Panc1 (cell line): ENCODE data around the gene ELMO1. TPM values are rescaled to one million over a fixed set of nuclear protein-coding genes. Genes with fewer than 3 reads are reported as not detected.

Experiments
- ATAC-seq: fragments of 200-7000 bp; cut with Tn5 transposase; 2 replicates; pipeline ENCODE4 v1.9.1; 2020; ENCODE audit warnings: mild to moderate bottlenecking, moderate library complexity
- BruUV-seq: library from RNA; stranded (reverse); fragments of 400-500 nt; replicated peaks from 2 replicates; lab custom pipeline; 2021; lab: Mats Ljungman, UMichigan
- CTCF ChIA-PET: fragments of 300-600 bp; sonication (Branson Sonifier 250); formaldehyde crosslinking; loops from one replicate; lab custom pipeline; 2022; ENCODE audit warnings: antibody characterized with exemption; lab: Charles Lee
- POLR2A ChIA-PET: fragments of 300-600 bp; sonication (Branson Sonifier 250); formaldehyde crosslinking; loops from one replicate; lab custom pipeline; 2022; ENCODE audit warnings: antibody characterized with exemption; lab: Charles Lee
- DNase-seq: peaks from one replicate; pipeline ENCODE4 v3.0.0-alpha.2; 2010; ENCODE audit warnings: low read depth, low spot score
- H3K27ac ChIP-seq: 2 replicates; pipeline ENCODE4 v1.5.1; 2011; ENCODE audit warnings: mild to moderate bottlenecking, low read length, inconsistent platforms
- H3K27me3 ChIP-seq: fragments of 200-500 bp; sonication (Bioruptor generic); 2 replicates; pipeline ENCODE4 v1.6.0; 2014; ENCODE audit warnings: low read length, inconsistent platforms; ENCODE audit not compliant: control insufficient read depth, insufficient read depth
- H3K36me3 ChIP-seq: fragments of 200-500 bp; sonication (Bioruptor generic); 2 replicates; pipeline ENCODE4 v1.5.1; 2014; ENCODE audit warnings: inconsistent platforms, mild to moderate bottlenecking, low read length, moderate library complexity; ENCODE audit not compliant: control insufficient read depth, insufficient read depth
- H3K4me1 ChIP-seq: 2 replicates; pipeline ENCODE4 v1.5.1; 2011; ENCODE audit warnings: inconsistent platforms, mild to moderate bottlenecking, low read length, moderate library complexity; ENCODE audit not compliant: control insufficient read depth, insufficient read depth
- H3K4me3 ChIP-seq, 2 experiments: 2 replicates each; pipeline ENCODE4 v1.5.1; 2011 to 2012; ENCODE audit warnings: low read depth in 2 of 2, low read length in 2 of 2, mild to moderate bottlenecking in 2 of 2, inconsistent platforms in 1 of 2, moderate library complexity in 1 of 2
- H3K9me3 ChIP-seq: fragments of 200-500 bp; sonication (Bioruptor generic); 2 replicates; pipeline ENCODE4 v1.5.1; 2014; ENCODE audit warnings: low read depth, mild to moderate bottlenecking, inconsistent platforms, low read length, moderate library complexity; ENCODE audit not compliant: control insufficient read depth, insufficient read depth
- CTCF ChIP-seq: fragments of 450-650 bp; IDR thresholded peaks from 2 replicates; pipeline ENCODE4 v1.5.1; 2017; ENCODE audit warnings: mild to moderate bottlenecking
- POLR2AphosphoS5 ChIP-seq: IDR thresholded peaks from 2 replicates; pipeline ENCODE4 v1.6.1; 2012; ENCODE audit warnings: mild to moderate bottlenecking, low read depth, low read length, moderate library complexity
- REST ChIP-seq, 2 experiments: IDR thresholded peaks; 2 replicates each; pipeline ENCODE4 v1.6.1; 2011 to 2012; ENCODE audit warnings: low read depth in 2 of 2, control low read depth in 1 of 2, low read length in 1 of 2, mild to moderate bottlenecking in 1 of 2, moderate library complexity in 1 of 2; ENCODE audit not compliant: insufficient read depth in 1 of 2
- SIN3A ChIP-seq: IDR thresholded peaks from 2 replicates; pipeline ENCODE4 v1.6.1; 2012; ENCODE audit warnings: low read depth, mild to moderate bottlenecking, low read length, moderate library complexity, borderline replicate concordance; ENCODE audit not compliant: insufficient read depth
- TCF7L2 ChIP-seq: IDR thresholded peaks from 2 replicates; pipeline ENCODE4 v1.6.1; 2011; ENCODE audit warnings: mild to moderate bottlenecking, low read depth, low read length, inconsistent platforms
- in situ Hi-C: cut with HindIII; loops from 2 replicates; pipeline ENCODE4 v1.10.0; 2016; ENCODE audit warnings: low sequenced_read_pairs, low pct_unique_long_range_greater_than_20kb
- intact Hi-C: fragments of 100-400 bp; cut with micrococcal nuclease; formaldehyde crosslinking; loops from one replicate; pipeline ENCODE4 v1.10.0; 2022; ENCODE audit not compliant: unreplicated experiment
- total RNA-seq: library from RNA; stranded (reverse); gene quantifications from one replicate; pipeline ENCODE4 v1.2.1, GENCODE V29; 2021; ENCODE audit not compliant: unreplicated experiment

Gene ELMO1
- total RNA-seq, 1 experiment from 2014 or later, result 0.80 TPM

- TF ChIP-seq CTCF (no peak), REST (IDR thresholded peaks at IDR 0.05; ENCODE audit: insufficient read depth in 1 of 2, low read depth in 2 of 2, low read length in 1 of 2) (no peak), POLR2AphosphoS5 (no peak), TCF7L2 (no peak), SIN3A (no peak)
- no peak for DNase-seq
- Histone ChIP-seq H3K27ac (no peak overlapping the region), H3K9me3 (no peaks in the 10 kb centered on the region), H3K4me3 (no peak overlapping the region), H3K27me3 (no peaks in the 10 kb centered on the region; the same call in 1 of the 2 replicates), H3K4me1 (no peaks in the 10 kb centered on the region), H3K36me3 (no peaks in the 10 kb centered on the region)
- no peak for ATAC-seq
- ChIA-PET CTCF (no interaction called here), POLR2A (no interaction called here)
- intact Hi-C loops, result no loop called here
- in situ Hi-C loops, result no loop called here
- no TSS peak for BruUV-seq
Observed at GRCh38 chr7:37431413-37431812, 17.3 kb downstream of the ELMO1 start.

- H3K4me3 ChIP-seq, result no peak overlapping the region
- H3K36me3 ChIP-seq, result no peaks in the 10 kb centered on the region
- no peaks in the 10 kb centered on the region for H3K9me3 ChIP-seq
- POLR2A ChIA-PET, result no interaction called here
- DNase-seq (no peak), ATAC-seq (no peak)
- H3K27ac ChIP-seq, result no peak overlapping the region
- BruUV-seq, result no TSS peak
- TF ChIP-seq REST (IDR thresholded peaks at IDR 0.05; ENCODE audit: insufficient read depth in 1 of 2, low read depth in 2 of 2, low read length in 1 of 2), result no peak
- TF ChIP-seq CTCF, result no peak
- TF ChIP-seq SIN3A, result no peak
- no peak for TF ChIP-seq POLR2AphosphoS5
- TF ChIP-seq TCF7L2, result no peak
- intact Hi-C loops, result no loop called here
- no peaks in the 10 kb centered on the region for H3K4me1 ChIP-seq
- in situ Hi-C loops, result no loop called here
- CTCF ChIA-PET, result no interaction called here
- peaks cover 1% of the 10 kb centered on the region for H3K27me3 ChIP-seq
Observed at GRCh38 chr7:37430640-37431039, 18.0 kb downstream of the ELMO1 start.
